Right lobe of liver (tissue), 4 donors: ENCODE results near the gene NOC2L.

Experiments used
- CTCF ChIP-seq, 4 donors: fragments of 200-600 bp in 3 of 4; fragments of 450-650 bp in 1 of 4; IDR thresholded peaks; one replicate each; pipeline versions ENCODE4 v1.5.1 to v1.8.0; 2016 to 2022; ENCODE audit warnings: antibody characterized with exemption in 4 of 4, mild to moderate bottlenecking in 2 of 4
- POLR2A ChIP-seq: fragments of 450-650 bp; IDR thresholded peaks from one replicate; pipeline ENCODE4 v1.6.1; 2017; ENCODE audit warnings: antibody characterized with exemption, mild to moderate bottlenecking
- donor health status: DM: no; HTN: no; CAD: no.
- donor health status: DM: no; HTN: no; CAD: no.
- donor health status: DM: no; HTN: yes; CAD: no.

GRCh38 chr1:943545-944340, 15.3 kb downstream of the NOC2L start:
- no peak for TF ChIP-seq CTCF (IDR thresholded peaks at IDR 0.05)
- TF ChIP-seq POLR2A: no peak
